Activated CD8-positive, alpha-beta T cell treated with anti-CD3 and anti-CD28 coated beads, Interleukin-2, amount 10 ng/mL, durations not matched to agents 7 days and 5 days (primary cell): ENCODE results near the gene TSSK1B. TPM values are rescaled to one million over a fixed set of nuclear protein-coding genes. Genes with fewer than 3 reads are reported as not detected.
"Not testable (repeated sequence)": the region's sequence is repeated elsewhere in the genome, so short reads cannot be mapped to it uniquely, and the experiment has no call there.

Source experiments
- ATAC-seq: fragments of 150-1000 bp; cut with Tn5 transposase; one replicate; pipeline ENCODE4 v1.10.0; 2021; ENCODE audit warnings: moderate library complexity
- CTCF ChIA-PET: fragments of 350-600 bp; sonication (Branson Sonifier 250); formaldehyde crosslinking; loops from one replicate; lab custom pipeline; 2021; ENCODE audit warnings: antibody characterized with exemption; lab: Charles Lee
- POLR2A ChIA-PET: fragments of 350-600 bp; sonication (Branson Sonifier 250); formaldehyde crosslinking; loops from one replicate; lab custom pipeline; 2021; ENCODE audit warnings: antibody characterized with exemption; lab: Charles Lee
- DNase-seq: peaks from one replicate; pipeline ENCODE4 v3.0.0-alpha.2; 2020
- H3K27ac Mint-ChIP-seq: one replicate; pipeline ENCODE4 v1.8.0; 2021; ENCODE audit warnings: mild to moderate bottlenecking, mixed read lengths
- H3K27me3 Mint-ChIP-seq: one replicate; pipeline ENCODE4 v1.8.0; 2021; ENCODE audit warnings: low read depth, mixed read lengths
- H3K36me3 Mint-ChIP-seq: one replicate; pipeline ENCODE4 v1.8.0; 2021; ENCODE audit warnings: low read depth, mixed read lengths
- H3K4me1 Mint-ChIP-seq: one replicate; pipeline ENCODE4 v1.8.0; 2021; ENCODE audit warnings: low read depth, mixed read lengths
- H3K4me3 Mint-ChIP-seq: one replicate; pipeline ENCODE4 v1.8.0; 2021; ENCODE audit warnings: mild to moderate bottlenecking, mixed read lengths
- H3K9me3 Mint-ChIP-seq: one replicate; pipeline ENCODE4 v1.8.0; 2022; ENCODE audit warnings: mixed read lengths; ENCODE audit not compliant: insufficient read depth
- total RNA-seq, 2 experiments: library from RNA; stranded (reverse); gene quantifications; one replicate each; pipeline ENCODE4 v1.2.3, GENCODE V29; 2021

The TSSK1B gene
- total RNA-seq, 2 experiments from 2014 or later: not detected

- no peak for ATAC-seq
- Mint-ChIP-seq H3K4me3 (no peak overlapping the region), H3K4me1 (peaks cover 4% of the 10 kb centered on the region), H3K9me3 (no peaks in the 10 kb centered on the region), H3K27ac (no peak overlapping the region), H3K27me3 (peaks cover 47% of the 10 kb centered on the region), H3K36me3 (no peaks in the 10 kb centered on the region)
- no peak for DNase-seq
- ChIA-PET POLR2A (no interaction called here), CTCF (no interaction called here)
Measured at GRCh38 chr5:113446358-113446927, 11.7 kb upstream of the TSSK1B start.

GRCh38 chr5:113437111-113437510 lies 2.3 kb upstream of the TSSK1B start:
- H3K27me3 Mint-ChIP-seq: peaks cover 22% of the 10 kb centered on the region
- ATAC-seq: no peak
- no peak overlapping the region for H3K27ac Mint-ChIP-seq
- H3K4me1 Mint-ChIP-seq: no peaks in the 10 kb centered on the region
- no peaks in the 10 kb centered on the region for H3K9me3 Mint-ChIP-seq
- CTCF ChIA-PET: interaction anchor here (0.8 kb wide), 1 partner anchor 259 kb away, joined by 3 read pairs; no protein-coding TSS in a partner anchor
- H3K4me3 Mint-ChIP-seq: no peak overlapping the region
- H3K36me3 Mint-ChIP-seq: no peaks in the 10 kb centered on the region
- no peak for DNase-seq
- POLR2A ChIA-PET: no interaction called here

- Mint-ChIP-seq H3K27ac (no peak overlapping the region), H3K27me3 (peaks cover 18% of the 10 kb centered on the region), H3K9me3 (no peaks in the 10 kb centered on the region), H3K4me1 (no peaks in the 10 kb centered on the region), H3K4me3 (no peak overlapping the region), H3K36me3 (no peaks in the 10 kb centered on the region)
- POLR2A ChIA-PET: no interaction called here
- CTCF ChIA-PET: no interaction called here
- ATAC-seq (no peak), DNase-seq (no peak)
Measured at GRCh38 chr5:113435575-113435974, 786 bp upstream of the TSSK1B start.

GRCh38 chr5:113433862-113434612 lies 752 bp downstream of the TSSK1B start:
- H3K27ac Mint-ChIP-seq: no peak overlapping the region
- H3K9me3 Mint-ChIP-seq: no peaks in the 10 kb centered on the region
- ChIA-PET CTCF (no interaction called here), POLR2A (no interaction called here)
- no peaks in the 10 kb centered on the region for H3K36me3 Mint-ChIP-seq
- peaks cover 11% of the 10 kb centered on the region for H3K27me3 Mint-ChIP-seq
- ATAC-seq (no peak), DNase-seq (no peak)
- no peak overlapping the region for H3K4me3 Mint-ChIP-seq
- no peaks in the 10 kb centered on the region for H3K4me1 Mint-ChIP-seq

- DNase-seq (no peak), ATAC-seq (no peak)
- ChIA-PET POLR2A (no interaction called here), CTCF (no interaction called here)
- no peaks in the 10 kb centered on the region for H3K36me3 Mint-ChIP-seq
- H3K27me3 Mint-ChIP-seq: peaks cover 6% of the 10 kb centered on the region
- no peaks in the 10 kb centered on the region for H3K4me1 Mint-ChIP-seq
- H3K9me3 Mint-ChIP-seq: no peaks in the 10 kb centered on the region
- H3K27ac Mint-ChIP-seq: no peak overlapping the region
- no peak overlapping the region for H3K4me3 Mint-ChIP-seq
Measured at GRCh38 chr5:113433071-113433470, 1.7 kb downstream of the TSSK1B start.

GRCh38 chr5:113427871-113428574 lies 6.8 kb downstream of the TSSK1B start:
- no peak for DNase-seq
- POLR2A ChIA-PET: no interaction called here
- CTCF ChIA-PET: no interaction called here
- H3K4me3 Mint-ChIP-seq: no peak overlapping the region
- no peaks in the 10 kb centered on the region for H3K27me3 Mint-ChIP-seq
- H3K27ac Mint-ChIP-seq: no peak overlapping the region
- H3K9me3 Mint-ChIP-seq: no peaks in the 10 kb centered on the region
- ATAC-seq: no peak
- H3K36me3 Mint-ChIP-seq: no peaks in the 10 kb centered on the region
- no peaks in the 10 kb centered on the region for H3K4me1 Mint-ChIP-seq

- ATAC-seq (no peak), DNase-seq (no peak)
- peaks cover 7% of the 10 kb centered on the region for H3K27me3 Mint-ChIP-seq
- H3K9me3 Mint-ChIP-seq: no peaks in the 10 kb centered on the region
- no peak overlapping the region for H3K4me3 Mint-ChIP-seq
- H3K27ac Mint-ChIP-seq: no peak overlapping the region
- no peaks in the 10 kb centered on the region for H3K4me1 Mint-ChIP-seq
- POLR2A ChIA-PET: no interaction called here
- CTCF ChIA-PET: no interaction called here
- H3K36me3 Mint-ChIP-seq: no peaks in the 10 kb centered on the region
Measured at GRCh38 chr5:113425909-113426308, 8.9 kb downstream of the TSSK1B start.

- H3K9me3 Mint-ChIP-seq: no peaks in the 10 kb centered on the region
- H3K4me1 Mint-ChIP-seq: no peaks in the 10 kb centered on the region
- no peak overlapping the region for H3K27ac Mint-ChIP-seq
- ATAC-seq: no peak
- H3K36me3 Mint-ChIP-seq: no peaks in the 10 kb centered on the region
- ChIA-PET POLR2A (no interaction called here), CTCF (no interaction called here)
- peaks cover 7% of the 10 kb centered on the region for H3K27me3 Mint-ChIP-seq
- no peak for DNase-seq
- H3K4me3 Mint-ChIP-seq: no peak overlapping the region
Measured at GRCh38 chr5:113421693-113422092, 13.1 kb downstream of the TSSK1B start.

GRCh38 chr5:113405530-113405929 lies 29.3 kb downstream of the TSSK1B start:
- Mint-ChIP-seq H3K4me3 (no peak overlapping the region), H3K4me1 (no peaks in the 10 kb centered on the region), H3K9me3 (no peaks in the 10 kb centered on the region), H3K27ac (no peak overlapping the region), H3K27me3 (peaks cover 20% of the 10 kb centered on the region), H3K36me3 (no peaks in the 10 kb centered on the region)
- DNase-seq (no peak), ATAC-seq (no peak)
- ChIA-PET CTCF (no interaction called here), POLR2A (no interaction called here)

- no peak for DNase-seq
- ChIA-PET CTCF (no interaction called here), POLR2A (interaction anchor here (0.6 kb wide), 1 partner anchor 1213 kb away, joined by 3 read pairs; no protein-coding TSS in a partner anchor)
- Mint-ChIP-seq H3K36me3 (no peaks in the 10 kb centered on the region), H3K4me1 (no peaks in the 10 kb centered on the region), H3K9me3 (no peaks in the 10 kb centered on the region), H3K27ac (no peak overlapping the region), H3K4me3 (no peak overlapping the region), H3K27me3 (peaks cover 22% of the 10 kb centered on the region)
- ATAC-seq: no peak
Measured at GRCh38 chr5:113404269-113404668, 30.5 kb downstream of the TSSK1B start.

- H3K27ac Mint-ChIP-seq, DNase-seq, POLR2A ChIA-PET, H3K4me1 Mint-ChIP-seq, H3K4me3 Mint-ChIP-seq, H3K36me3 Mint-ChIP-seq, H3K9me3 Mint-ChIP-seq, ATAC-seq: not testable (repeated sequence)
- CTCF ChIA-PET: interaction anchor here (1.4 kb wide), 1 partner anchor 19 kb away, joined by 4 read pairs; no protein-coding TSS in a partner anchor
- H3K27me3 Mint-ChIP-seq: peaks cover 35% of the 10 kb centered on the region
Measured at GRCh38 chr5:113397986-113398385, 36.8 kb downstream of the TSSK1B start.

GRCh38 chr5:113397046-113397445 lies 37.7 kb downstream of the TSSK1B start:
- ATAC-seq (no peak), DNase-seq (no peak)
- Mint-ChIP-seq H3K4me3 (no peak overlapping the region), H3K27me3 (peaks cover 39% of the 10 kb centered on the region), H3K36me3 (no peaks in the 10 kb centered on the region), H3K9me3 (no peaks in the 10 kb centered on the region), H3K27ac (no peak overlapping the region), H3K4me1 (no peaks in the 10 kb centered on the region)
- ChIA-PET POLR2A (no interaction called here), CTCF (interaction anchor here (1.4 kb wide), 1 partner anchor 18 kb away, joined by 4 read pairs; no protein-coding TSS in a partner anchor)
